Activated CD4-positive, alpha-beta T cell treated with anti-CD3 and anti-CD28 coated beads for 48 hours (primary cell): Measurements from ENCODE around the gene TMEM271.

ENCODE experiments used
- DNase-seq: peaks from one replicate; pipeline ENCODE4 v3.0.0-alpha.2; 2020

The TMEM271 gene

DNA sequence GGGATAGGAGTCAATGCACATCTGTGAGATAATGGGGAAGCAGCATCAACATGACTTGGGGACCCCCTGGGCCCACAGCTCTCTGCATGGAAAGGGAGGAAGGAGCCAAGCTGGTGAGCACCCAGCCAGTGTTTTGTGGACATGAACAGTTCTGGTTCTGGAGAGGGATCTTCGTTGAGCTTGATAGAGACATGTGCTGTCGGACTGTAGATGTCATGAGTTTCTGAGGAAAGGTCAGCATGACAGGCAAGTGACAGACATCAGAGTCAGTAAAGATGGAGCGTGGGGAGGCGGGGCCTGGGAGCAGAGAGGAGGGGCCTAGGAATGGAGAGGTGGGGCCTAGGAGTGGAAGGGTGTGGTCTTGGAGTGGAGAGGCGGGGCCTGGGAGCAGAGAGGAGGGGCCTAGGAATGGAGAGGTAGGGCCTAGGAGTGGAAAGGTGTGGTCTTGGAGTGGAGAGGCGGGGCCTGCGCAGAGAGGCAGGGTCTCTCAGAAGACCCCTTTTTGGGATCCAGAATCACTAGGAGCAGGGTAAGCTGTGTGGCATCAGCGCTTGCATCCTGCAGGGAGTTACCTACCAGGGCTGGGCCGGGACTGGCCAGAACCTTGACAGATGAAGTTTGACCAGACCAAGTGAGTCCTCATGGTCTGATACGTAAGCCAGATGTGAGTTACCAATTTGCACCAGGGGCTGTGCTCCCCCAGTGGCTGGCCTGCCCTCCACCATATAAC is 43.3 kb downstream of the TMEM271 start:
- DNase-seq = peak; percentile 28

DNA sequence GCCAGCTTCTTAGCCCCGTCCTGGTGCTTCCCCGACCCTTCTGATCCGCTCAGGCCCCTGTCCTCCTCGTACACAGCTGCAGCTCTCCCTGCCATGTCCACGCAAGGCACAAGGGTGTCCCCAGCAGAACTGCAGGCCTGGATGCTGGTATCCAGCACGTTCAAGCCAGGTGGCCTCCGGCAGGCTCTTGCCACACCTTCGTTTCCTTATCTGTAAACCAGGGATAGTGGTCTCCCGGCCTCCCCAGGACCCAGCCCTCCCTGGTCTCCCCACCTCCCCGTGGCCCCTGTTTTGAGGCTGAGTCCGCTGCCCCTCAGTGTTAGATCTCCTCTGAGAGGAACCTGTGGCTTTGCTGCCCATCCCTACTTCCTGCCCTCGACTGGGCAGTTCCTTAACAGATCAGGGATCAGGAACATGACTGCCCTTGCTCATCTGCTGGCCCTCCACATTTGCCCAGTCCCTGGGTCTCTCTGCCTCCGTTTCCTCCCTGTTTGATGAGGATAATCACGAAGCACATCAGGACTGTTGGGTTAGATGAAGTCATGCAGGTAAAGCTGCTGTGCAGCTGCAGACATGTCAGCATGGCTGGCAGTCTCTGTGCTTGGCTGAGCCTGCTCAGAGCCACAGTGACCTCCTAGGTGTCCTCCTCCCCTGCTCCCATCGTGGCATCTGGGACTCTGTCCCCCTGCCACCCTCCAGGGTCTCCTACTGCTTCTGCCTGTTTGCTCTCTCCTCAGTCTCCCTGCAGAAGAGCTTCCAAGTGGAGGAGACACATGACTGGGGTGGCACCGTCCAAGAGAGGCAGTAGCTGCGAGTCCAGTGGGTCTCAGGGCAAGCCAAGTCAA is 44.2 kb downstream of the TMEM271 start:
- DNase-seq = no peak

DNA sequence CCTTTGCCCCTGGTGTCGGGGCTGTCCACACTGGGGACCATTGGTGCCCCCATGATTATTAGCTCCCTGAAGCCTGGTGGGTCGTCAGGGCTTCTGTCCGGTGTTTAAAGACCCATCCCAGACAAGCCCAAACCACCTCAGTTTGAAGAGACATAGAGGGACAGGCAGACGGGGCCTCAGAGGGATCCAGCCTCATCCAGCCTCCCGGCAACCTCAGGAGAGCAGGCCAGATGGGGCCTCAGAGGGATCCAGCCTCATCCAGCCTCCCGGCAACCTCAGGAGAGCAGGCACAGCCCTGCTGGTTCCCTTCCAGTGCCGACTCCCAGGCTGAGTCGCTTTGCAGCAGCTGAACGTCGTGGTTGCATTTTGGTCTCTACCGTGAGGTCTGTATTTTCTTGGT is 45.0 kb downstream of the TMEM271 start:
- DNase-seq = no peak

DNA sequence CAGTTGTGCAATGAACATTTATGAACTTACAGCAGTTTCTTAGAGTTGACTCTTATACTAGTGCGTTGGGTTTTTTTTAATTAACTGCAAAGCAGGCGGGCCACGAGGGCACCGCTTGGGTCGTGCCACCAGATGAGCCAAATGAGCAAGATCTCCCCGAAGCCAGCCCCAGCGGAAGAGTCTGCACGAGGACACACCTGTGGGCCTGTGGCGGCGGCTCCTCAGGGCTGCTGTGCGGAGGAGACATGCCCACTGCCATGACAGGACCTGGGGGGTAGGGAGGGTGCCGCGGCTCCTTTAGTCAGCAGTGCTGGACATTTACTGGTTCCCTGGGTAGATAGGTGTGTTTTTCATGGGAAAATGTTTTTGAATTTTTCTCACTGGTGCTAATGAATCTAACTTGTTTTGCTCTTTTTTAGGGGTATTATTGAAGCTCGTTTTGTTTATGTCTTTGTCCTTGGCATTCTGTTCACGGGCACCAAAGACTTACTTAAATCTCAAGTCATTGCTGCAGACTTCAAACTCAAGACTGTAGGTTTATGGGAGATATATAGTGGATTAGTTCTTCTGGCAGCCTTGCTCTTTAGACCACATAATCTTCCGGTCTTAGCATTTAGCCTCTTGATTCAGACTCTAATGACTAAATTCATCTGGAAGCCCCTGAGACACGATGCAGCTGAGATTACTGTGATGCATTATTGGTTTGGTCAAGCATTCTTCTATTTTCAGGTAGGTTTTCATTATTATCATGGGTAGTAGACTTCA is 45.9 kb downstream of the TMEM271 start:
- no peak for DNase-seq

DNA sequence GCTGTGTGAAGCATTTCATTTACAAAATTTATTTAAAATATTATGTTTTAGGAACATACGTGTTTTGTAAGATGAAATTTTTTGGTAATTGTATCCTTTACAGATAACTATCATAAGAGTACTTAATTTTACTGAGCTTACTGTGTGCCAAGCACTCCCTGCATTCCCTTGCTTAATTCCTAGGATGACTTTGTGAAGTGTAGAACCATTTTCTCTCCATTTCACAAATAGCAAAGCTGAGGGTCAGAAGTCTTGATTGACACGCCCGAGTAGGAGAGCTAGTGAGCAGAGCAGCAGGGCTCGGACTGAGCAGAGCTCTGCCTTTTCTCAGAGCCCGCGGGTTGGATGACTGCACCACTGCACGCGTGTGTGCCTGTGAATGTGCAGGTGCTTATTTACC is 46.5 kb downstream of the TMEM271 start:
- DNase-seq = no peak

DNA sequence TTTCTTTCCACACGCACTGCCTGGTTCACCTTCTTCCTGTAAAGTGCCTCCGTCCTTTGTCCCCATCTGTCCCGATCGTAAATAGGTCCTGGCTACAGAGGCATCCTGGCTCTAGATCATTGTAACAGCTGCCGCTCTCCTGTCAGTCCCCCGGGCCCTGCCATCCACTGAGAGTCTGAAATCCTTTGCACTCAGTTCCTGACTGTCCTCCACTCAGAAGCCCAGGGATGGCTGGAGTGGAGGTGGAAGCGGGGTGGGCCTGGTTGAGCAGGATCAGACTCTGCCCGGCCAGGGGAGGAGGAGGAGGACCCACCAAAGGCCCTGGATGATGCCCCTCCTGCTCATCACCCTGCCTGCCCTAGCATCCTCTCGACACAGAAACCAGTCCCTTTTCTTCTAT is 47.3 kb downstream of the TMEM271 start:
- DNase-seq = no peak

DNA sequence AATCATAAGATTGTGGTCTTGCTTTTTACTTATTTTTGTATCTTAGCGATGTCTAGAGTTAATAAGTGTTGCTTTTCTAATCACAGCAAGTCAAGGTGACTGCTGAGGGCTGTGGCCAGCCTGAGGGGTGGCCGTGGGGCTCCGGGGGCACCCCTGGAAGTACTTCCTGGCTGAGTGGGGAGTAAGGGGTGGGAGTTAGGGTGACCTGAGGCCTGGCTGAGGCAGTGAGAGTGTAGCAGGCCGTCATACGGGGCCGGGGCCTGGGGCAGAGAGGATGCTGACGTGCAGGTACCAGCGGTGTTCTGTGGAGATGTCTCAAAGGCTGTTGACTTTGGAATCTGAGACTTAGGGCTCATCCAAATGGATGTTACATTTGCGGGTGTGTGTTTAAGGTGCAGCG is 47.8 kb downstream of the TMEM271 start:
- no peak for DNase-seq

DNA sequence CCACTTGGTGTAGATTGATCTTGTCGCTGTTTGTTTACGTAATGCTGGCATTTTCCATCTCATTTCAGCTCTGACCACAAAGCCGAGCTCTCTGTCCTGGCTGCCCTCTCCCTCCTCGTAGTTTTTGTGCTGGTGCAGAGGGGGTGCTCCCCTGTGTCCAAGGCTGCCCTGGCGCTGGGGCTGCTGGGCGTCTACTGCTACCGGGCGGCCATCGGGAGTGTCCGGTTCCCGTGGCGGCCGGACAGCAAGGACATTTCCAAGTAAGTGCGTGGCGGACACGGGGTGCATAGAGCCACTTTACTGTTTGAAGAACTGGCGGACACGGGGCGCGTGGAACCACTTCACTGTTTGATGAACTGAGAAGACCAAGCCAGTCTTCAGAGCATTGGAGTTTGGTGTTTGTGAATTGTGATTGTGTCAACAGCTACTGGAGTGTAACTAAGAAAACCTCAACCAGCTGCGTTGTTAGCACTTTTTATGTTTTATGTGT is 49.1 kb downstream of the TMEM271 start:
- no peak for DNase-seq

DNA sequence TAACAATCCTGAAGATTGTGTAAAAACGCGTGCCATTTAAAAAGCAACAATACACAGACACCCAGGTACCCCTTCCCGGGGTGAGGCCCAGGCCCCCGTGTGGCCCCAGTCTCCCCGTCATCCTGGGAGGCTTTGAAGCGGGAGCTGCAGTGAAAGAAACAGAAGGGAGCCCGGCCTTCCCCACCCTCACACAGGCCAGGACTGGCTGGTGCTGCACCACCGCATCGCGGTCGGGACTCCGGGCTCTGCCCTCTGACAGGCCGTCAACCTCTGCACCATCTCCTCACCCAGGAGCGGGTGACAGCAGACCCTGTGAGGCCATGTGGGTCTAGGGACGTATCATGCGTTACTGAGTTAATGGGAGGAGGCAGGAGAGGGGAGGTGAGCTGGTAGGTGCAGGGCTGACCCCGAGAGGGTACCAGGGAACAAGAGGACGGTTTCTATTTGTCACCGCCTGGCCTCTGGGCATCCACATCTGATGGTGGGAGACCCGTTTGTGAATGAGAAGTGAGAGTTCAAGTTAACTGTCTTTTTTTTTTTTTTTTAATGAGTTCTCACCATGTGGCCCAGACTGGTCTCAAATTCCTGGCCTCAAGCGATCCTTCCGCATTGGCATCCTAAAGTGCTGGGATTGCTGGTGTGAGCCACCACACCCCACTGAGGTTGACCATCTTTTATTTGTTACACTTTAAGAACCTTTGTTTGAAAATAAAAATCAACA is 49.7 kb downstream of the TMEM271 start:
- DNase-seq = no peak

DNA sequence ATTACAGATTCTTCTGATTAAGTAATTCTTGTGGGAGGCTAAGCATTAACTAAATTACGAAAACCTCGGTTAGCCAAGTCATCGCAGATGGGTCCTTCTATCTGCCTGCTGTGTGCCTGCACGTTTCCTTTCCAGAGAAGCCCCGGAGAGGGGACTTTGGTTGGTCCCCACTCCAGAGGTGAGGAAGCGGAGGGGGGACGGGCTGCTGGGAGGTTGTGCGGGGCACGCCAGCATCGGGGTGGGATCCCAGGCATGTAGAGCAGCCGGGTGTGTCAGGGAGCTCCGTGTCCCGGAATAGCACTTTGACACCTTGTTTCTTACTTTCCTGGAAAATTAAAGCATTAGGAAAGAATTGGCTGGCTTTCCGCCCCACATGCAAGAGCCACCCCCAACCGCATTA is 50.4 kb downstream of the TMEM271 start:
- DNase-seq = no peak

DNA sequence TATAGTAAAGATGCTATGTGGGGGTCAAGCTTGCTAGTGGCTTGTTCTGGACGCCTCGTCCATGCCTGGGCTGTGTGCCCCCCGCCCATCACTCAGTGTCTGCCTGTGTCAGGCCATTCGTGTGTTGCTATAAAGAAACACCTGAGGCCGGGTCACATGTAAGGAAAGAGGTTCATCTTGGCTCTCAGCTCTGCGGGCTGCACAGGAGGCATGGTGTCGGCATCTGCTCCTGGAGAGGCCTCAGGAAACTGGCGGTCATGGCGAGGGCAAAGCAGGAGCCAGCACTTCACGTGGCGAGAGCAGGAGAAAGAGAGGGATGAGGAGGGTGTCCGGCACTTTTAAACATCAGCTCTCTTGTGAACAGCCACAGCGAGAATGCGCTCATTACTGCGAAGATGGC is 51.9 kb downstream of the TMEM271 start:
- no peak for DNase-seq
